ENCODE data around the gene MORN5.

GRCh38 chr9:122116040-122116439 is 43.7 kb upstream of the MORN5 start:
- TF ChIP-seq CTCF (IDR thresholded peaks at IDR 0.05) (no peak), POLR2A (IDR thresholded peaks at IDR 0.05) (no peak)
